Cardiac fibroblast (primary cell): ENCODE results near the gene ZFHX2.

Experiments used
- DNase-seq, 2 donors: peaks; one replicate each; pipeline versions ENCODE4 v3.0.0 to v3.0.0-alpha.2; 2010; ENCODE audit warnings: low read depth in 2 of 2
- H3K4me3 ChIP-seq, 2 donors: replicated peaks in 1 of 2; 1 replicate in 1 of 2; 2 replicates in 1 of 2; pipeline ENCODE4 v1.5.1; 2011; ENCODE audit warnings: low read depth in 2 of 2, low read length in 2 of 2, mild to moderate bottlenecking in 2 of 2, moderate library complexity in 1 of 2
- TF ChIP-seq, protein P1 (sequence below): IDR thresholded peaks from one replicate; pipeline ENCODE4 v1.5.1; 2011; ENCODE audit warnings: low read depth, mild to moderate bottlenecking, low read length, inconsistent platforms

Gene ZFHX2

DNA sequence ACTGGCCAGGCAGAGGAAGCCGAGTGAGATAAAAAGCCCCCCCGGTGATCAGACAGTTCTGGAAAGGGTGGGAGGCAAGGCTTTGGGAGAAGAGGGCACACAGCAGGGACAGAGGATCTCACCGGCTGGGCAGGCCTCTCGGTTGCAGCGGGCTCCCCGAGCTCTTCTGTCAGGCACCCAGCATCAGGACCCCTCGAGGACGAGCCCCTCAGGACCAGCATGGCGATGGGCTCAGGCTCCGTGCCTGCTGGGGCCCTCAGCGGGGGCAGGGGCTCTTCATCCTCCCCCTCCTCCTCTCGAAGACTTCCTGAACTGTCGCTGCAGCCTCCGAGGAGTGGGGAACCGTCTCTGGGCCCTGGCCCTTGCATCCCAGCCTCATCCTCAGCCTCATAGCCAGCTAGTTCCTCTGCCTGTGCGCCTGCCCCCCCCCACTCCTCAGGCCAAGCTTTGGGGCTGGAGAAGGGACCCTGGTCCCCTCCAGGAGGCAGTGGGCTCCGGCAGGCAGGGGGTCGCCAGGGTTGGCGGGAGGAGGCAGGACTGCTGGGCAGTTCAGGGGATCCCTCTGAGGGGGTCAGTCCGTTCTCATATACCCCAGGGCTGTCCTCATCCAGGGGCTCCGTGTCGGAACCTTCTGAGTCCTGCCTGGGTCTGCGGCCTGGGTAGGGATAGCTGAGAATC lies 19.4 kb upstream of the ZFHX2 start:
- no peak for DNase-seq
- TF ChIP-seq, protein P1, sequence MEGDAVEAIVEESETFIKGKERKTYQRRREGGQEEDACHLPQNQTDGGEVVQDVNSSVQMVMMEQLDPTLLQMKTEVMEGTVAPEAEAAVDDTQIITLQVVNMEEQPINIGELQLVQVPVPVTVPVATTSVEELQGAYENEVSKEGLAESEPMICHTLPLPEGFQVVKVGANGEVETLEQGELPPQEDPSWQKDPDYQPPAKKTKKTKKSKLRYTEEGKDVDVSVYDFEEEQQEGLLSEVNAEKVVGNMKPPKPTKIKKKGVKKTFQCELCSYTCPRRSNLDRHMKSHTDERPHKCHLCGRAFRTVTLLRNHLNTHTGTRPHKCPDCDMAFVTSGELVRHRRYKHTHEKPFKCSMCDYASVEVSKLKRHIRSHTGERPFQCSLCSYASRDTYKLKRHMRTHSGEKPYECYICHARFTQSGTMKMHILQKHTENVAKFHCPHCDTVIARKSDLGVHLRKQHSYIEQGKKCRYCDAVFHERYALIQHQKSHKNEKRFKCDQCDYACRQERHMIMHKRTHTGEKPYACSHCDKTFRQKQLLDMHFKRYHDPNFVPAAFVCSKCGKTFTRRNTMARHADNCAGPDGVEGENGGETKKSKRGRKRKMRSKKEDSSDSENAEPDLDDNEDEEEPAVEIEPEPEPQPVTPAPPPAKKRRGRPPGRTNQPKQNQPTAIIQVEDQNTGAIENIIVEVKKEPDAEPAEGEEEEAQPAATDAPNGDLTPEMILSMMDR: no peak
- no peak overlapping the region for H3K4me3 ChIP-seq

DNA sequence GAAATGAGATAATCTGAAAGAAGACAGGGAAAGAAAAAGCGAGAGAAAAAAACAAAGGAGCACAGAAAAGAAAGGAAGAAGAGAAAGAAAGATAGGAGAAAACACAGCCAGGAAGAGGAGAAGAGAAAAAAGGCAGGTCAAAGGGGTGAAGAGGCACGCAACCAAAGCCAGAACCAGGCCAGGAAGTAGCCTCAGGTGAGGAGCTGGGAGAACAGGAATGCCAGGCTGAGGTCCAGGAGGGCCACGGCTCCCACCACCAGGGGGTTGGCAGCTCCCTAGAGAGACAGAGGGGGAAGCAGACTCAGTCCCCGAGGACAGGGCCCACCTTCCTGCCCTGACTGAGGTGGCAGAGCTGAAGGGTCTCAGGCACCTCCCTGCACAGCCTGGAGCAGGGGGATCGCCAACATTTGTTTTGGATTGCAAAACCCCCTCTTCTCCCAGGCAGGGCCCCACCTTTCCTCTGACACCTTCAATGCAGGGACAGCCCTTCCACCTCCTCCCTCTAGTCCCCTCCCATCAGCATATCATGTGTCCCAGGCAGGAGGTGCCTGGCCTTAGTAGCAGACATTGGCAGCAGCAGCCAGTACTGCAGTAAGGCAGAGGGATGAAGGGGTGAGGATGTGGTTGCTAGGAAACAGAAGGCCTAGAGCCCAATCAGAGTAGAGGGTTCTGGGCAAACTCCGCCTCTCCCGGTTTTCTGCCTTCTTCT lies 18.0 kb upstream of the ZFHX2 start:
- no peak overlapping the region for H3K4me3 ChIP-seq
- DNase-seq: no peak
- TF ChIP-seq, protein P1: no peak

DNA sequence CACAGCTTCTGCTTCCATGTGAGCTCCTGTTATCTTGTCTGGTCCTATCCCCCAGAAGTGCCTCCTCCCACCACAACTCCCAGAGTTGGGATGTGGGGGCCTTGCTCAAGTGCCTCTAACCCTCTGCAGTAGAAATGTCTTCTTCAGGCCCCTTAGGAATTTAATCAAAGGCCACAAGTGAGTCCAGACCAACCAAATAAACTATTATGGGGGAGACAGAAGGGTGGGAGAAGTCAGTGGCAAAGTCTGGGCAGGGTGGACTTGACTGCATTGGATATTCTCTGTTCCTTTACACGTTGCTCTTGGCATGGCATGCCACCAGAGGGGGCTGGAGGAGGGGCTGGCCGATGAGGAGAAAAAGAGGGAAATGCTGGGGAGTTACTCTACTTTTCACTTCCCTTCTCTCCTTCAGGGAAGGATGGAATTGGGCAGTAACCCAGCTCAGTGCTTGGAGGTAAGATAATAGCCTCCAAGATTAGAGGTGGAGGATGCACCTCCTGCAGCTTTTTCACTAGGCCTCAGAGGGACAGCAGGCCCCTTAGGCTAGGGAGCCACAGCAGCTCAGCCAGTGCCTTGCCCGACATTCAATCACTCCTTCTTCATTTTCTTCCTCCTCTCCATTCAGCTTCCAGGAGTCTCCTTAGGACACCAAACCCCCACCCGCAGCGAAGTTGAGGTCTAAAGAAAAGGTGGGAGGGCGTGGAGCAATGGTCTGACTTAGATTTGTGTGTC lies 17.2 kb upstream of the ZFHX2 start:
- DNase-seq: no peak
- TF ChIP-seq, protein P1: peak; percentile 11
- H3K4me3 ChIP-seq: no peak overlapping the region

DNA sequence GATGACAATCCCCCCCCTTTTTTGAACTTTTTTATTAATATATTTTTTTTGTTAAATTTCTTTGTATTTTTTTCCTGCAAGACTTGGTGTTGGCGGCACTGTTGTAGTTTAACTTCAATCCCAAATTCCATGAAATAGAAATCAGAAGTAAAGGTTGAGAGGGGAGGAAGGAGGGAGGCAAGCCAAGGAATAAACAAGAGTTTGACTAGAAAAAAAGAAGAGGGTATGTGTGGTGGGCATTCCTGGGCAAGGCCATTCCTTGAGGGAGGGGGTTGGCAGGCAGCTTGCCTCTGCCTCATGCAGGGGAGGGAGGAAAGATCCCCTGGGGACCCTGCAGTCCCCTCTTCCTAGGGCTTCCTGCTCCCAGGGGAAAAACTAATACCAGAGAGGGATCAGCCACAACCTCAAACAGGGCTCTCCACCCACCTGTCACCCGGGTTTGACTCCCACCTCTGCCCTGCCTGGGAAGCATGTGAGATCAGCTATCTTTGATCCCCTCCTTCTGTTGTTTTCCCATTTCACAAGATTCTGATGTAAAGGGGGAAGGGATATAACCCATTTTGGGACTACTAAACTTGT lies 16.5 kb upstream of the ZFHX2 start:
- peak overlapping the region; percentile 64 to 69 for H3K4me3 ChIP-seq
- TF ChIP-seq, protein P1: no peak
- DNase-seq: no peak

DNA sequence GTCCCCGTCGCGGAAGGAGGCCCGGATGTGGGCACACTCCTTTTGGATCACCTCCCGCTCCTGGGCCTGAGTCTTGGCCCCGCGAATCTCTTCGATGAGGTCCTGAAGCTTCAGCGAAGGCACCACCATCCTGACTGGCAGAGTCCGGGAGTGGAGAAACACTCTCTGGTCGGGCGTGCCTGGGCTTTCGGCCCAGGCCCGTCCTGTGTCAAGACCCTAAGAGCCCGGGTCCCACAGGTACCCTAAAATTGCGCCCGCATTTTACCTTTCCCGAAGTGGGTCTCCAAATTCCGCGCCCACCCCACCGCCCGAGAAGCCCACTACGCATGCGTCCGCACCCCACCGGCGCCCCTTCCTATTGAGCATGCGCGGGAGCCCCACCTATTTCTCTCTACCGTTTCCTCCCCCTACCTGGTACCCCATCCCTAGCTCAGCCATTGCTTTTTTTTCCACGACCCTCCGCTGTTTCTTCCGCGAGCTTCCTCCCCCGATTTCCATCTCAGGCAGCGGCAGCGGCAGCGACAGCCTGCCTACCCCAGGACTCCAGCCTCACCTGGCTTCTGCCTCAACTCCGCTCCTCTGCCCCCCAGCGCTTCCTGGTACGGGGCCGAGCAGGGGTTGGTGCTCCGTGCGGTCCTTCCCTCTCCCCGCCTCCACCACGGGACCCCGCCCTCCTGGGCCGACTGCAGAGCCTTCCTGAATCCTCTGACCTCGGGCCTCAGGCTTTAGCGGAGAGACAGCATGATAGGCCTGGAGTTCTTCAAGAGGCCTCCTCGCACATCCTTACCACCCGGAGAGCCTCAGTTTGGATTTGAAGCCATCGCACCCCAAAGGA lies 15.8 kb upstream of the ZFHX2 start, which contains the start of gene AP1G2:
TSS of gene AP1G2 (minus strand) at position 606 of the 835 bp plus-strand sequence. CDS start at position 129, 477 bp downstream.
- TF ChIP-seq, protein P1: no peak
- DNase-seq: peak; percentile 65 to 84
- H3K4me3 ChIP-seq: peak within 1 kb of the TSS; percentile 64 to 69

DNA sequence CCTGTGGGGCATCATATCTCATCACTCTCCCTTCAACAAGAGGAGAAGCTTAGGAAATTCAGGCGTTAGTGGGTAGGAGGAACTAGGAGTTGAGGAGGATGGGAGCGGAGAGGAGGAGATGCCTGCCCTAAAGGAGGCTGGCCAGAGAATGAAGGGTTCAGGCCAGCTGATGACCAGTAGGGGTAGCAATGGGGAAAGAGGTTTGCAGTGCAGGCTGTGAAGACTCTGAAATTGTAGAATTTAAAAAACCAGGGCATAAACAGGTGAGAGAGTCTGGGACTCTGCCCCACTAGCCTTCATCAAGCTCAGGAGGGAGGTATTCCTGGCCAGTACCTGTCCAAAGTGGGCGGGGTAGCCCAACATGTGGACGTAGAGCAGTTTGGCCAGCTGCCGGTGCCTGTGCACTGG lies 15.2 kb upstream of the ZFHX2 start:
- H3K4me3 ChIP-seq: peak overlapping the region; percentile 64 to 69
- TF ChIP-seq, protein P1: peak; percentile 29
- peak; percentile 27 to 36 for DNase-seq
